ENCODE measurements around the gene ARHGEF4.
"Not testable (repeated sequence)": the region's sequence is repeated elsewhere in the genome, so short reads cannot be mapped to it uniquely, and the experiment has no call there.

Gene ARHGEF4

GRCh38 chr2:130887643-130888042 is 50.9 kb downstream of the ARHGEF4 start:
- no peak for DNase-seq (ENCODE audit: low spot score)

- no peak for DNase-seq (ENCODE audit: low spot score)
These were observed 54.4 kb downstream of the ARHGEF4 start for GRCh38 chr2:130890941-130891669.

- no peak for DNase-seq (ENCODE audit: low spot score)
These were observed 55.3 kb downstream of the ARHGEF4 start for GRCh38 chr2:130891966-130892365.

GRCh38 chr2:130892793-130893785 is 56.4 kb downstream of the ARHGEF4 start:
- no peak for DNase-seq (ENCODE audit: low spot score)

- DNase-seq (ENCODE audit: low spot score), result no peak
These were observed 57.7 kb downstream of the ARHGEF4 start for GRCh38 chr2:130894326-130894942.

- DNase-seq (ENCODE audit: low spot score), result no peak
These were observed 60.1 kb downstream of the ARHGEF4 start for GRCh38 chr2:130896813-130897212.

- DNase-seq (ENCODE audit: low spot score), result no peak
These were observed 61.8 kb downstream of the ARHGEF4 start for GRCh38 chr2:130898553-130898952.

GRCh38 chr2:130899306-130899705 is 62.6 kb downstream of the ARHGEF4 start:
- DNase-seq (ENCODE audit: low spot score), result no peak

GRCh38 chr2:130901061-130901460 is 64.3 kb downstream of the ARHGEF4 start:
- no peak for DNase-seq (ENCODE audit: low spot score)

GRCh38 chr2:130901626-130902025 is 64.9 kb downstream of the ARHGEF4 start:
- DNase-seq (ENCODE audit: low spot score), result not testable (repeated sequence)

GRCh38 chr2:130908832-130909231 is 72.1 kb downstream of the ARHGEF4 start:
- DNase-seq (ENCODE audit: low spot score), result no peak

- DNase-seq (ENCODE audit: low spot score), result no peak
These were observed 74.2 kb downstream of the ARHGEF4 start for GRCh38 chr2:130910931-130911330.

GRCh38 chr2:130911482-130911881 is 74.8 kb downstream of the ARHGEF4 start:
- DNase-seq (ENCODE audit: low spot score), result no peak

- no peak for DNase-seq (ENCODE audit: low spot score)
These were observed 75.3 kb downstream of the ARHGEF4 start for GRCh38 chr2:130911996-130912395.

GRCh38 chr2:130912471-130912870 is 75.8 kb downstream of the ARHGEF4 start:
- no peak for DNase-seq (ENCODE audit: low spot score)

- no peak for DNase-seq (ENCODE audit: low spot score)
These were observed 77.2 kb downstream of the ARHGEF4 start for GRCh38 chr2:130913891-130914290.

GRCh38 chr2:130915149-130915548 is 78.4 kb downstream of the ARHGEF4 start:
- no peak for DNase-seq (ENCODE audit: low spot score)

GRCh38 chr2:130915595-130916437 is 79.1 kb downstream of the ARHGEF4 start:
- DNase-seq (ENCODE audit: low spot score), result no peak

GRCh38 chr2:130916438-130916705 is 79.7 kb downstream of the ARHGEF4 start:
- no peak for DNase-seq (ENCODE audit: low spot score)

GRCh38 chr2:130917006-130917688 is 80.4 kb downstream of the ARHGEF4 start:
- DNase-seq (ENCODE audit: low spot score), result no peak

- no peak for DNase-seq (ENCODE audit: low spot score)
These were observed 81.7 kb downstream of the ARHGEF4 start for GRCh38 chr2:130918393-130918792.
